ENCODE results near the gene DLG1.
"Not testable (repeated sequence)": the region's sequence is repeated elsewhere in the genome, so short reads cannot be mapped to it uniquely, and the experiment has no call there.

DLG1 gene

DNA sequence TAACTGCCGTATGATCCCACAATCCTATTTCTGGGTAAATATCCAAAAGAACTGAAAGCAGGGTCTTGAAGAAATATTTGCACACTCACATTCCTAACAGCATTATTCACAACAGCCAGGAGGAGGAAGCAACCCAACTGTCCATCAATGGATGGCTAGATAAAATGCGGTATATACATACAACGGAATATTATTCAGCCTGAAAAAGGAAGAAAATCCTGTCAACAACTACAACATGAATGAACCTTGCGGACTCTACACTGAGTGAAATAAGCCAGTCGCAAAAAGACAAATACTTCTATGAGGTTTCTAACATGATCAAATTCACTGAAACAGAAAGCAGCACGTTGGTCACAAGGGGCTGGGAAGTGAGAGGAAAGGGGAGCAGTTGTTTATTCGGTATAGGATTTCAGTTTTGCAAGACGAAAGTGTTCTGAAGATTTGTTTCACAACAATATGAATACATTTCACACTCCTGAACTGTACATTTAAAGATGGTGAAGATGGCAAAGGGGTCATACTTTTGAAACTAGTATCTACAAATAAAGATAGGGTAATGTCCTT is 6.2 kb downstream of the DLG1 start:
- in situ Hi-C loops (cut with HindIII; ENCODE audit: low sequenced_read_pairs), result no loop called here

DNA sequence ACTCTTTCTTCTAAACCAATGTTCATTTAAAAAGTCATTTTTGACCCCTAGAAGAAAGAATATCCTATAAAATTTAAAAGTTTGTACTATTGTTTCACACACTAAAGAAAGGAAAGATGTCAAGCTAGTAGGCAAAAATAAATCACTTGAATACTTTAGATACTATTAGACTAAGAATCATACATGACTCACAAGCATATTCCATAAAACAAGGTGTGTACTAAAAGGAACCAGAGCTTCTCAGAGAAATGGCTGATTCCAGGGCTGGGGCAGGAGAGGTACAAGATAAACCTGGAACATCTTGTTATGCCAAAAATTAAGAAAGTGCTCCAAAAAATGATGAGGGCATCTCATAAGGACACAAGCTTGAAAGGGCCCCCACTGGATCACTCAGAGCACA is 8.7 kb downstream of the DLG1 start:
- in situ Hi-C loops (cut with HindIII; ENCODE audit: low sequenced_read_pairs), result no loop called here

GRCh38 chr3:197286678-197287077 is 11.7 kb downstream of the DLG1 start:
- in situ Hi-C loops (cut with HindIII; ENCODE audit: low sequenced_read_pairs), result no loop called here

DNA sequence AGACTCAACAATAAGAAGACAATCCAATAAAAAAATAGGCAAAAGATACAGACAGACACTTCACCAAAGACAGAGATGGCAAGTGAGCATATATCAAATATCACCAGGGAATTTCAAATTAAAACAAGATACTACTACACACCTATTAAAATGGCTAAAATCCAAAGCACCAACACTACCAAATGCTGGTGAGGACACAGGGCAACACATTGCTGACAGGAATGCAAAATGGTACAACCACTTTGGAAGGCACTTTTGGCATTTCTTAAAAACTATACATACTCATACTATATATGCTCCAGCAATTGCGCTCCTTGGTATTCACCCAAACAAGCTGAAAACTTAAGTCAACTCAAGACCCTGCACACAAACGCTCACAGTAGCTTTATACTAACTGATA is 12.9 kb downstream of the DLG1 start:
- in situ Hi-C loops (cut with HindIII; ENCODE audit: low sequenced_read_pairs), result no loop called here

DNA sequence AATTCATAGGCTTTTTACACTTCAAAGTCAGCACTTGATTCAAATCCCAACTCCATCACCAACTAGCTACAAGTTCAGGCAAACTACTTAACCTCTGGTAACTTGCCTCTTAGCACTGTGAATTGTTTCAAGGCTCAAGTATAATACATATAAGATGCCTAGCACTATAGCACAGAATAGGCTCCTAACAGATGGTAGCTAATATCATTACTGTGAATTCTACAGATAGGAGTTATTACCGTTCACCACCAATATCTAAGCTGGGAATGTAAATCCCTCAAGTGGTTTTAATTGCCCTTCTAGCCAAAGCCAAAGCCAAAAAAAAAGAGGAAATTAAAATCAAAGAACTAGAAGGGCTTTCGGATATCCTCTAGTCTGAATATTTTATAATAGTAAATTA is 15.4 kb downstream of the DLG1 start:
- in situ Hi-C loops (cut with HindIII; ENCODE audit: low sequenced_read_pairs), result no loop called here

DNA sequence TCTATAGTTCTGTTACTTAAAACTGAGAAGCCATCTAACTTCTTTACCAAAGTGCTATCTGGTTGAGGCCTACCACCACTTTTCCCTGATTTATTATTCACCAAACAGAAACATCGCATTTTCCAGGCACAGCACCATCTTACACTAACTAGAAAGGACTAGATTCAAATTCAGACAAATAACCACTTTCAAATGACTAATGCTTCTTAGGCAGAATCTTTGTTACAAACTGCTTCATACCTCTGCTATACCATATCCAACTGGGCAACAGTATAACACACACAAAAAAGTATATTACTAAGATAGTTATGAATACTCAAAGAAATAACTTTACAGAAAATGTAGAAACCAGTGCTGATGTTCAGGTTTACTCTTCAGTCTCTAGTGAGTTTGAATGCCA is 16.6 kb downstream of the DLG1 start:
- in situ Hi-C loops (cut with HindIII; ENCODE audit: low sequenced_read_pairs), result no loop called here

DNA sequence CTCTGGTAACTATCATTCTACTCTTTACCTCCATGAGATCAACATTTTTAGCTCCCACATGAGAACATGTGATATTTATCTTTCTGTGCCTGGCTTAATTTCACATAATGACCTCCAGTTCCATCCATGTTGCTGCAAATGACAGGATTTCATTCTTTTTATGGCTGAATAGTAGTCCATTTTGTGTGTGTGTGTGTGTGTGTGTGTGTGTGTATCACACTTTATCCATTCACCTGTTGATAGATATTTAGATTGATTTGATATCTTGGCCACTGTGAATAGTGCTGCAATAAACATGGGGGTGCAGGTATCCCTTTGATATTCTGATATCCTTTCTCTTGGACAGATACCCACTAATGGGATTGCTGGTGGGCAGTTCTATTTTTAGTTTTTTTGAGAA is 18.3 kb downstream of the DLG1 start:
- in situ Hi-C loops (cut with HindIII; ENCODE audit: low sequenced_read_pairs), result no loop called here

DNA sequence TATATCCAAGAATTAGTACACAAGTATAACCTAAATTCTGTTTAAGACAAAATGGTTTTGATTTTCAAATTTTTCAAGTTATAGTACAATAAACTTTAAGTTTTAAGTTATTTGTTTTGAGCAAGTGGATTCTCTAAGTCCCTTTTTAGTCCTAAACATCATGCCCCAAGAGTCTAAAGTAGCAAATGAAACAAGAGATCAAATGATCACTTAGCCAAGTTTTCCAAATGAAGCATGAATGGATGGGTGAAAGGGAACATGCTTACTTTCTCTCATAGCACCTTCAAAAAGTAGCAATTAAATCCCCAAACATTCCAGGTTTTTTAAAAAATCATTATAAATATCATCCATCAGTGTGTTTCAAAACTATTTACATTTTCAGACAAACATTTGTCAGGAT is 19.5 kb downstream of the DLG1 start:
- in situ Hi-C loops (cut with HindIII; ENCODE audit: low sequenced_read_pairs), result no loop called here

GRCh38 chr3:197276808-197277207 is 21.6 kb downstream of the DLG1 start:
- in situ Hi-C loops (cut with HindIII; ENCODE audit: low sequenced_read_pairs), result not testable (repeated sequence)

- in situ Hi-C loops (cut with HindIII; ENCODE audit: low sequenced_read_pairs), result no loop called here
These were observed 27.7 kb downstream of the DLG1 start for GRCh38 chr3:197270558-197271317.

- in situ Hi-C loops (cut with HindIII; ENCODE audit: low sequenced_read_pairs), result no loop called here
These were observed 29.4 kb downstream of the DLG1 start for GRCh38 chr3:197269024-197269423.

- in situ Hi-C loops (cut with HindIII; ENCODE audit: low sequenced_read_pairs), result no loop called here
These were observed 30.1 kb downstream of the DLG1 start for GRCh38 chr3:197268294-197268693.

DNA sequence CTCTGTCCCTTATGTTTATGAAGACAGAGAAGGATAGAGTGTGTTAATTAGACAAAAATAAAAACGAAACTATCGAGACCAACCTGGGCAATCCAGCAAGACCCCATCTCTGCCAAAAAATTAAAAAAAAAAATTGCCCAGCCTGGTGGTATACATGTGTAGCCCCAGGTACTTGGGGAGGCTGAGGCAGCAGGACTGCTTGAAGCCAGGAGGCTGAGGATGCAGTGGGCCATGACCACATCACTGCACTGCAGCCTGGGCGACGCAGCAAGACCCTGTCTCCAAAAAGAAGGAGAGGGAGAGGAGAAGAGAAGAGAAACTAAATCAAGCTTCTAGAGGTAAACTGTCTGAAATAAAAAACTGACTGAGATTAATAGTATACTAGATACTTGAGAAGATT is 32.1 kb downstream of the DLG1 start:
- in situ Hi-C loops (cut with HindIII; ENCODE audit: low sequenced_read_pairs), result no loop called here

- in situ Hi-C loops (cut with HindIII; ENCODE audit: low sequenced_read_pairs), result no loop called here
These were observed 35.7 kb downstream of the DLG1 start for GRCh38 chr3:197262709-197263108.

- in situ Hi-C loops (cut with HindIII; ENCODE audit: low sequenced_read_pairs), result no loop called here
These were observed 37.3 kb downstream of the DLG1 start for GRCh38 chr3:197261164-197261509.

- in situ Hi-C loops (cut with HindIII; ENCODE audit: low sequenced_read_pairs), result no loop called here
These were observed 37.8 kb downstream of the DLG1 start for GRCh38 chr3:197260491-197261163.

DNA sequence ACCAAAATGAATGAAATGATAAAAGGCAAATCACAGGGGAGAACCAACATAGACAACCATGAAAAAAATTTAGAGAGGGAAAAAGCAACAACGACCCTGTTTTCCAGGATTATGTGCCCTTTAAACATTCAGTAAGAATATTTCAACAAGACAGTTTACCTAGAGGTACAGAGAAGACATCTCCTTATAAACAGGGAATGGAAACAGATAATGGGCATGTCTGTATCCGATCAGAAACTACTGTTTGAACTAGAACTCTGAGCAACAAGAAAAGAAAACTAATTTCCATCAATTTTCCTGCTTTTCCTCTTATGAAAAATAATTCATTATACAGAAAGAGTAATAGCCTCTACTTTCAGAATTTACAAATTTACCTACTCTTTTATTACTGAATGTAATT is 39.3 kb downstream of the DLG1 start:
- in situ Hi-C loops (cut with HindIII; ENCODE audit: low sequenced_read_pairs), result no loop called here

DNA sequence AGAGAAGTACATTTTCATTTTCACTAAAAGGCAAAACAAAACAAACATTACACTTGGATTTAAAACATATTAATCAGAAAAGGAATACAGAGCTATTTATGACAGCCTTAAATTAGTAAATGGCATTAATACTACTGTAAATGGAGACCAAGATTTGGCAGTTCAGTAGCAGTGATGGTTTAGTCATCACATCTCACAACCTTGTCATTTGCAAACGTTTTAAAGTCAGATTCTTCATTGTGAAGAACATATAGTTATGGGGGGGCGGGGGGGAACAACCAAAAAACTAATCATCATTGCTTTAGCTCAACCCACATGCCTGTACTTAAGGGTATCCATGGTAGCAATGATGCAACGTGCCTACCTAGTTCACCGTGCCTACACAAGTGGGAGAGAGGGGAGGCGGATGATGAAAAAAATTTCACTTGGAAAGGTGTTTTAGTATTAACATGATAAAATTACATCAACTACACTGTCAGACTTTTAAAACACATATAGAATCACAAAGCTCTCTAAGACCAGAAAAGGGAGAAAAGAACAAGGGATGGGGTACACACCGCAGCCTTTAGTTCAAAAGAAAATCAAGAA is 40.1 kb downstream of the DLG1 start:
- in situ Hi-C loops (cut with HindIII; ENCODE audit: low sequenced_read_pairs), result no loop called here

- in situ Hi-C loops (cut with HindIII; ENCODE audit: low sequenced_read_pairs), result no loop called here
These were observed 40.7 kb downstream of the DLG1 start for GRCh38 chr3:197257711-197258110.

- in situ Hi-C loops (cut with HindIII; ENCODE audit: low sequenced_read_pairs), result no loop called here
These were observed 41.5 kb downstream of the DLG1 start for GRCh38 chr3:197256836-197257444.

DNA sequence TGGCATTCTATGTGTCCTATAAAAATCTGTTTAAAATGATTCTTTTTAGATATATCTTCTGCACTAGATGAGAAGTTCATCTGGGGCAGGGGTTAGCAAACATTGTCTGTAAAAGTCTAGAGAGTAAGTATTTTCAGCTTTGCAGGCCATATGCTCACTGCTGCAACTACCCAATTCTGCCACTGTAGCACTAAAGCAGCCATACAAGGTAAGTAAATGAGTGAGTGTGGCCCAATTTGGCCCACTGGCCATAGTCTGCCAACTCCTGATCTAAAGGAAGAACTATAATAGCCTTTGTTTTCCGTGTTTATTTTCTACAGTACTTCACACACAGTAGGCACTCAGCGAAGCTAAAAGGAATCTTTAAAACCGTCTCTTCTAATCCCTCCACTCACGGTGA is 42.3 kb downstream of the DLG1 start:
- in situ Hi-C loops (cut with HindIII; ENCODE audit: low sequenced_read_pairs), result no loop called here

Measured in endothelial cell of hepatic sinusoid (primary cell).